HG02840 (cell line): ENCODE data around the gene SLC35A5.

Experiments
- ATAC-seq: cut with Tn5 transposase; IDR thresholded peaks from one replicate; pipeline ENCODE4 v1.9.1; 2021; ENCODE audit warnings: mild to moderate bottlenecking, moderate library complexity, moderate number of reproducible peaks; ENCODE audit not compliant: unreplicated experiment, low FRiP score

The SLC35A5 gene

DNA sequence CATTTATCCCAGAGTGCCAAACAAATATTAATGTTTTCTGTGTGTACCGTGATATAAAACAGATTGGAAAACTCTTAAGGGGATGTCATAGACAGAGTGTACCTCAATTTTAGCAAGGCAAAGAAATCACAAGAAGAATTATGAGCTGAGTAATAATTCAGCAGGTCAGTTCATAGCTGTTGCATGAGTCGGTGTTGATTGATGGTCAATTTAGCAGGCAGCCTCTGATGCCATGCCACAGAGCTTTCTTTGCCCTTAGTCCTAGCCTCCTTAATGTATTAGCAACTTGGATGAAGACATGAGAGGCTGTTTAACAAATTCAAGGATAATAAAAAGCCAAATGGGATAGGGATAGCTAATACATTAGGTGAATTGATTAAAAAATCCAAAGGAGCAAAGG lies 6.8 kb downstream of the SLC35A5 start:
- ATAC-seq, result no peak

DNA sequence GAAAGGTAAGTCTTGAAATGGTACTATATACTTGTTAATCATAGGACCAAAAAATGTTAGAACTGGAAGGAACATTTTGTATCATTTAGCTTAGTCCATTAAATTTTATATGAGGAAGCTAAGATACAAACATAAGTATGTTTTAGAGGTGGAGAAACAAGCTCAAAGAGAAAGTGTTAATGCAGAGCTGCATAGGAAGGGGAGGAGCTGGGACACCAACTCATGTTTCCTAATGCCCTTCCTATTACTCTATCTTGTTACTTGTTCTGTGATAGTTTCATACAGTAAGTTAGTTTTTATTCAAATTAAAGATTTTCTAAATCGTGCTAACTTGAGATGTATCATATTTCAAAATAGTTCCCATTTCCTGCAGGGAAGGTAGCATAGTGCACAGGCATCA lies 7.4 kb downstream of the SLC35A5 start:
- ATAC-seq, result no peak

- no peak for ATAC-seq
Measured at GRCh38 chr3:112572701-112573100, 10.9 kb downstream of the SLC35A5 start.

GRCh38 chr3:112579232-112579631 lies 17.4 kb downstream of the SLC35A5 start:
- ATAC-seq, result no peak

- no peak for ATAC-seq
Measured at GRCh38 chr3:112579697-112580096, 17.9 kb downstream of the SLC35A5 start.

DNA sequence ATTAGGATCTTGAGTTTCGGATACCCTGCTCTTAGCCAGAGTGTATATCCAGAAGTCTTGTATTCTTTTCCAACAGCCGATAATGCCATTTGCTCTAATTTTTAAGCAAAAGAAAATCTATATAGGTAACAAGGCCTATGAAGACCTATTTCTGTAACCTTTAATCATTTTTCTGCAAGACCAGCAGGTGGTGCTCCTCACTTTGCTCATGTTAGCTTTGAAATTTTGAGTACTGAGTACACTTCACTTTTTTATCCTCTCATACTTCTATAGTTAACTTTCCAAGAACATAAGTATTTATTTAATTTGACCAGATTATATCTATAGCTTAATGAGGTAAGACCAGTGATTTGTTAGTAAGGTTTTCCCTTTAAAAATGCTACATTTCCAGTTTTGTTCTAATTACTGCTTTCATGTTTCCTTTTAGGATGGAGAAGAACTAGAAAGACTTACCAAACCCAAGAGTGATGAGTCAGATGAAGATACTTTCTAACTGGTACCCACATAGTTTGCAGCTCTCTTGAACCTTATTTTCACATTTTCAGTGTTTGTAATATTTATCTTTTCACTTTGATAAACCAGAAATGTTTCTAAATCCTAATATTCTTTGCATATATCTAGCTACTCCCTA lies 20.5 kb downstream of the SLC35A5 start:
- ATAC-seq, result no peak

DNA sequence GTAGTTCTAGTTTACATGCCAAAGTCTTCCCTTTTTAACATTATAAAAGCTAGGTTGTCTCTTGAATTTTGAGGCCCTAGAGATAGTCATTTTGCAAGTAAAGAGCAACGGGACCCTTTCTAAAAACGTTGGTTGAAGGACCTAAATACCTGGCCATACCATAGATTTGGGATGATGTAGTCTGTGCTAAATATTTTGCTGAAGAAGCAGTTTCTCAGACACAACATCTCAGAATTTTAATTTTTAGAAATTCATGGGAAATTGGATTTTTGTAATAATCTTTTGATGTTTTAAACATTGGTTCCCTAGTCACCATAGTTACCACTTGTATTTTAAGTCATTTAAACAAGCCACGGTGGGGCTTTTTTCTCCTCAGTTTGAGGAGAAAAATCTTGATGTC lies 21.3 kb downstream of the SLC35A5 start:
- no peak for ATAC-seq

GRCh38 chr3:112585782-112586181 lies 23.9 kb downstream of the SLC35A5 start:
- ATAC-seq, result no peak

- ATAC-seq, result no peak
Measured at GRCh38 chr3:112587336-112587735, 25.5 kb downstream of the SLC35A5 start.

DNA sequence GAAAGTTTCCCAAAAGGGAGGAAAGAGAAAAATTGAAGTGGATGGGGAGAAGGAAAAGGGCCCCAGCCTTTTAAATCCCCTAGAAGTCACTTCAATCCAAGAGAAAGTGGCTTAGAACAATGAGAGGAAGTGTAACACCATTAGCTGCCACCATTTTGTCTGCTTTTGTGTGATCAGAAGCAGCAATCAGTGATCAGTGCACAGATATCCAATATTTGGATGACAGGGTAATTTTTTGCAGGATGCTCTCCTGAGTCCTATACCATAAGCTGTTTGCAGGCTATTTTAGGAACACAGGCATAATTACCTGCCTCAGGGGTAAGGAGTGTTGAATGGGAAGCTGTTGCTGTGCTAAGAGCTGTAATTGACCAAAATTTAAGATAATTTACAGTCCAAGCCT lies 31.4 kb downstream of the SLC35A5 start:
- ATAC-seq, result no peak

DNA sequence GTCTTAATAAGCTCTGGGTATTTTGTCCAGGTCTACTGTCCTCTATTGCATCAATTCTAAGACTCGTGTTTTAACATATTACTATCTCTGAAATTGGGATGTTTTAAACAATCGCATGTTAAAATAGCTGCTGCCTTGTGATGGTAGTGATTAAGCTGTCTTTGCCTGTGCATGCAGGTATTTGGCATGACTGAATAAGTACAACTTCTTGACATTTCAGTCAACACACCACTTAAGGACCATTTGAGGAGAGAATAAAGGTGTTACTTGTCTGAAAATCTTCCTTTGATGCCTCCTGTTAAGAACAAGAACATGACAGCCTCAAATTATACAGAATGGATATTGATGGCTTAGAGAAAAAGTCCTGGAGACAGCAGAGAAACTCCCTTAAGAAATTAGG lies 33.0 kb downstream of the SLC35A5 start:
- ATAC-seq, result no peak

DNA sequence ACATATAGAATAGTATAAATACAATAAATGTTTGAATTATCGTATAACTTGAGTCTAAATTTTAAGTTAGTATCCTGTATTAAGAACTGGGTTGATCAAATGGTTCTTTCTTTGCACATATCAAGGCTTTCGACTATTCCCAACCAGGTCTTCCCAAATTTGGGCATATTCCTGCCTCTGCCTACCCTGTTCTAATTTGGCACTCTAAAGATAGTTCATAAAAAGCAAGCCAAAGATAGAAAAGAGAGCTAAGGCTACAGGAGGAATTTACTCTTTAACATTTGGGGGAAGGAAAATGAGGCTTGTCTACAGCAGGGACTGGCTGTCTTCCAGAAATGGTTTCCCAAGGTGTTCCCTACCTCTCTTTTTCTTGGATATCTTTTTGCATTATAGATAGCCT lies 36.1 kb downstream of the SLC35A5 start:
- ATAC-seq, result no peak

DNA sequence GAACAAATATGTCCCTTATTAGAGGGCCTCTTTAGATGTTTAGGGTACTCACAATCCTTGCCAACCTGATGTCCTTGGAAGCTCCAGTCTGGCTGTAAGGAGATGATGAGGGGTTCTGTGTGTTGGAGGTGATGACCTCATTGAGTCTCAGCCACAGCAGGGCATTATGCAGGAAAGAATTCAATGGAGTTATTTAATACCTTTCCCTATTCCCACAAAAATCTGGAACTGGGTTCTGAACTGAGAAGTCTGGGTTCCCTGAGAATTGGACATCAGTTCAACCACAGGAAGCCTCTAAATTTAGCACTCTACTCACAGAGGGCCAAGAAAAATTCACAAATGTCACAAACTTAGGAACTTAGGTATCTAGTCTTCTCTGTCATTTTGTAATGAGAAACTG lies 36.9 kb downstream of the SLC35A5 start:
- no peak for ATAC-seq

- ATAC-seq, result peak; percentile 69
Measured at GRCh38 chr3:112602217-112602838, 40.5 kb downstream of the SLC35A5 start.

GRCh38 chr3:112604536-112604935 lies 42.7 kb downstream of the SLC35A5 start:
- ATAC-seq, result no peak

- ATAC-seq, result no peak
Measured at GRCh38 chr3:112605285-112605684, 43.4 kb downstream of the SLC35A5 start.

- ATAC-seq, result no peak
Measured at GRCh38 chr3:112606098-112606497, 44.3 kb downstream of the SLC35A5 start.

DNA sequence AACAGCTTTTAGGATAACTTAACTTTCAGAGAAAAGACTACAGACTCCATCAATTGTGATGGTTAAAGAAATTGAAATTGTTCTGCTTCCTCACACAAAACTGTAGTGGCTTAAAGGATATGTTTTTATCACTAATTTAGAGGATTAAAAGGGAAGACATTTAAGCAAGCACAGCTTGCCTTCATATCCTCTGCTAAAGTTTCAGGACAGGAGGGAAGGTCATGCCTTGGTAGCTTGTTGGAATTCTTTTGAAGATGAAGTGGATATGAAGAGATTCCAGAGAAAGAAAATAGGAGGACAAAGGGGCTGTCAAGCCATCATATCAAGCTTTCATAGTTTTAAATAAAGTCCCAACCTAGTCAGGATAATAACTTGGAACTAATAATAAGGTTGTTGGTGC lies 46.0 kb downstream of the SLC35A5 start:
- no peak for ATAC-seq

DNA sequence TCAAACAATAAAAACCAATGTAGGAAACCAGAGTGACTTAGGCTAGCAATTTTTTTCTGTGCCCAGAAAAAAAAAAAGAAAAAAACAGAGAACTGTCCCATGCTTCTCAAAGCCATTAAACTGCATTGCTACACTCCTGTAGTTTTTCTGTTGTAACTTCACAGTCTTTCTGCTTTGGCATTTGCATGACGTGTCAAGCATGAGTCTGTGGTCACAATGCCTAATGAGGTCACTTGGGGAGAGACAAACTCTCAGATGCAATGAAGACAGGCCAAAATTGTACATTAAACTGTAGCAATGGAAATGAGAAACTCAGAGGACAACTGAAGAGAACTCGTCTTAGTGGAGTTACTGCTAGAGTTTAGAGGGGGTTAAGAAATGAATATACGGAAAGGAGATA lies 48.3 kb downstream of the SLC35A5 start:
- no peak for ATAC-seq

- no peak for ATAC-seq
Measured at GRCh38 chr3:112611752-112612515, 50.1 kb downstream of the SLC35A5 start.

- ATAC-seq, result no peak
Measured at GRCh38 chr3:112615989-112616731, 54.3 kb downstream of the SLC35A5 start.
